Esophagus squamous epithelium (tissue), 4 donors: ENCODE measurements around the gene DCBLD2.

Source experiments
- CTCF ChIP-seq, 6 experiments: fragments of 450-650 bp in 4 of 6; fragments of 200-600 bp in 2 of 6; sonication (generic) in 2 of 6; IDR thresholded peaks; one replicate each; pipeline ENCODE4 v1.5.1; 2016 to 2019; ENCODE audit warnings: antibody characterized with exemption in 6 of 6, mild to moderate bottlenecking in 4 of 6, moderate library complexity in 4 of 6
- POLR2A ChIP-seq, 4 donors: fragments of 450-650 bp; IDR thresholded peaks; one replicate each; pipeline ENCODE4 v1.6.1; 2017; ENCODE audit warnings: antibody characterized with exemption in 4 of 4, mild to moderate bottlenecking in 4 of 4, moderate library complexity in 3 of 4

DNA sequence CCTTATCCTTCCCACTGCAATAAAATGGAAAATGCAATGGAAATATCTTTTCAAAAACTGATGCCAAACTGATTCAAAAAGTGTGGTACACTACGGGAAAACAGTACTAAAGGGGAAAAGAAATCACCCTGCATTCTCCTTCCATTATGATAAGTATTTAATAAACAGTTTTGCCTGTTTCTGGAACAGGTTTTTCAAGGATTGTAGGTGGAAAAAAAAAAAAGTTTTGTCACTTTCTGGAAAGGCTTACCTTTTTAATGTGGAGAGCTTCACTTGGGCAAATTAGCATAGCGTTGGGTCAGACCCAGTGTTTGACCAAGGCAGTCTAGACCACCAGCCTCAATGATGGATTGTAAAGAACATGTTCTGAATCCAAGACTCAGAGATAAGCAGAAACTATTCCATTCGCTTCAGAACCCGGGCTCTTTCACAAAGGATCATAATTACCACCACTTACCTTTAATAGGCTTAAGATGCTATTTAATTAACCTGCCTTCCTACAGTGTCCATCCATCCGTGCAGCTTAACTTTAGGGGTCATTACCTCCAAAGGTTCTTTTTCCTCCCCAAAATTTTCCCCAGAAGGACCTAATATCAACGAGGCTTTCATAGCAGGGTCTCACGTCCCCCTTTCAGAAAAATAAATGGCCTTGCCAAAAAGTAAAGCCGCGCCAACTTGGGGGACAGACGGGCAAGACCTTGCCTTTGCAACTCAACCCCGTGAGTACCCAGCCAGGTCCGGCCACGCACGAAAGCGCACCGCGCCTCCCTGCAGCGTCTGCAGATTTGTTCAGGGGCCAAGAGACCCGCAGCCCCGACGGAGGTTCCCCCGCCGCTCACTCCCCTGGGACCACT lies 1.0 kb downstream of the DCBLD2 start:
- TF ChIP-seq CTCF (IDR thresholded peaks at IDR 0.05): no peak
- no peak for TF ChIP-seq POLR2A (IDR thresholded peaks at IDR 0.05)
